Suprapubic skin (tissue), 4 donors: Measurements from ENCODE around the gene FNBP1. TPM values are rescaled to one million over a fixed set of nuclear protein-coding genes. Genes with fewer than 3 reads are reported as not detected.

ENCODE experiments used
- DNase-seq, 2 donors: peaks; one replicate each; pipeline ENCODE4 v3.0.0-alpha.2; 2019; ENCODE audit warnings: low spot score in 2 of 2
- H3K27ac ChIP-seq: fragments of 200-600 bp; sonication (generic); one replicate; pipeline ENCODE4 v1.5.1; 2019
- H3K27me3 ChIP-seq: fragments of 200-600 bp; sonication (generic); one replicate; pipeline ENCODE4 v1.5.1; 2019
- H3K36me3 ChIP-seq: fragments of 200-600 bp; sonication (generic); one replicate; pipeline ENCODE4 v1.5.1; 2019
- H3K4me1 ChIP-seq: fragments of 200-600 bp; sonication (generic); one replicate; pipeline ENCODE4 v1.5.1; 2019
- H3K4me3 ChIP-seq: fragments of 200-600 bp; sonication (generic); one replicate; pipeline ENCODE4 v1.5.1; 2019; ENCODE audit warnings: mild to moderate bottlenecking
- H3K9me3 ChIP-seq: fragments of 200-600 bp; sonication (generic); one replicate; pipeline ENCODE4 v1.5.1; 2019
- CTCF ChIP-seq, 2 donors: fragments of 200-600 bp in 1 of 2; fragments of 450-650 bp in 1 of 2; sonication (generic) in 1 of 2; IDR thresholded peaks; one replicate each; pipeline ENCODE4 v1.5.1; 2016 to 2019; ENCODE audit warnings: antibody characterized with exemption in 2 of 2, mild to moderate bottlenecking in 1 of 2, moderate library complexity in 1 of 2
- EP300 ChIP-seq: sonication (generic); formaldehyde crosslinking; IDR thresholded peaks from one replicate; pipeline ENCODE4 v1.6.1; 2017; ENCODE audit warnings: antibody characterized with exemption
- POLR2A ChIP-seq, 2 donors: fragments of 450-650 bp; IDR thresholded peaks; one replicate each; pipeline ENCODE4 v1.6.1; 2017; ENCODE audit warnings: antibody characterized with exemption in 2 of 2, mild to moderate bottlenecking in 2 of 2, moderate library complexity in 2 of 2
- POLR2AphosphoS5 ChIP-seq, 3 donors: sonication (generic); formaldehyde crosslinking; IDR thresholded peaks; one replicate each; pipeline ENCODE4 v1.6.1; 2017; ENCODE audit warnings: antibody characterized with exemption in 3 of 3
- WGBS: methylation state at CpG from one replicate; pipeline ENCODE4 v1.1.5; 2018; 5-methylcytosine and 5-hydroxymethylcytosine counted together
- total RNA-seq, 4 donors: library from RNA; depleted of rRNA; stranded (reverse); fragments of >200 nt; gene quantifications; one replicate each; pipeline ENCODE4 v1.1.0, GENCODE V29; 2016

Gene FNBP1
- total RNA-seq, 4 donors from 2014 or later, result 23.7 to 50.5 (median 43.3) TPM

GRCh38 chr9:130078547-130078946 is 35.6 kb upstream of the FNBP1 start:
- 86% methylated on average over 3 of the region's 3 CpGs for WGBS
- Histone ChIP-seq H3K9me3 (no peaks in the 10 kb centered on the region), H3K4me1 (peaks cover 13% of the 10 kb centered on the region), H3K4me3 (no peak overlapping the region), H3K27me3 (no peaks in the 10 kb centered on the region), H3K36me3 (peaks cover 63% of the 10 kb centered on the region), H3K27ac (no peak overlapping the region)
- DNase-seq, result no peak
- TF ChIP-seq CTCF (IDR thresholded peaks at IDR 0.05) (no peak), EP300 (no peak), POLR2AphosphoS5 (IDR thresholded peaks at IDR 0.05) (no peak), POLR2A (IDR thresholded peaks at IDR 0.05) (no peak)

DNA sequence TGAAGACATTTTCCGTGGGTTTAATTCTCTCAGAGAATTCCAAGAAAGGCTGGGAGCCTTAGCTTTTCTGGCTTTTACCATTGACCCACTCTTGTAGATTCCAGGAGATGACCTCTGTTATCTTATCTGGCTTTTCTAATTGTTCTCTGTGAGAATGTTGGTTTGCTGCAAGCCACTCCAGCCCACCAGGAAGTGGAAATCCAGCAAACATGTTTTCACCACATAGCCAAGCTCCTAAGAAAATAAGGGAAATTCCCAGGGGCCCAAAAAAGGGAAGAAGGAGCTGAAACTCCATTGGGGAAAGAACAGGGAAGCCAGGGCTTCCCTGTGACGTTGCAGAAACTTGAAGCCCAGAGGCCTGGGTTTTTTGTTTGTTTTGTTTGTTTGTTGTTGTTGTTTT is 30.4 kb upstream of the FNBP1 start:
- no peaks in the 10 kb centered on the region for H3K9me3 ChIP-seq
- H3K4me3 ChIP-seq, result no peak overlapping the region
- H3K4me1 ChIP-seq, result peaks cover 28% of the 10 kb centered on the region
- H3K36me3 ChIP-seq, result peaks cover 25% of the 10 kb centered on the region
- no peak overlapping the region for H3K27ac ChIP-seq
- no peaks in the 10 kb centered on the region for H3K27me3 ChIP-seq
- no peak for DNase-seq
- TF ChIP-seq EP300, result no peak
- no peak for TF ChIP-seq CTCF (IDR thresholded peaks at IDR 0.05)
- TF ChIP-seq POLR2A (IDR thresholded peaks at IDR 0.05), result no peak
- TF ChIP-seq POLR2AphosphoS5 (IDR thresholded peaks at IDR 0.05), result no peak
- WGBS, result 38% methylated on average over 2 of the region's 2 CpGs

DNA sequence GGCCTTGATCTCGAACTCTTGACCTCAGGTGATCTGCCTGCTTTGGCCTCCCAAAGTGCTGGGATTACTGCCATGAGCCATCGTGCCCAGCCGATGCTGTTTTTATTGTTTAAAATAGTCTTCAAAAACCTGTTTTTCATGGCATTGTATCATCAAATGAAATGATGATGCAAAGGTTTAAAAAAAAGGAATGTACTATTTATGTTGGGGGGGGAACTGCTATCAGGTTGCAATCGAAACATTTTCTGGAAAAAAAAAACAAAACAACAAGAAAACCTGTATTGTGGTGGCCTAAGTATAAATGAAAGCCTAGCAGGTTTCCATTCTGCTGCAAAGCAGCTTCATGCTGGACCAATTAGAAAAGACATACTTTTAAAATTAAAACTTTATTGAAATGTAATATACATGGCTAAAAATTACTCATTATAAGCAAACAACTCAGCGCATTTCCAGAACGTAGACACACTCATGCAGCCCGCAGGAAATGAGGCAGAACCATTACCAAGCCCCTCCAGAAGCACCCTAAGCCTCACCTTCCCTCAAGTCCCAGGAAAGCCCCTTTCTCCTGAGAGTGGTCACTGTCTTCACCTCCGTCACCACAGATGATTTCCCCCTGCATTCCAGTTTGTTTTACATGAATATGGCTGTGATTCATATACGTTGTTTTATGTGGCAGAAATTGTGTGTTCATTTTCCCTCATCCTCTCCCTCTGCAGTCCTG is 29.7 kb upstream of the FNBP1 start:
- TF ChIP-seq CTCF (IDR thresholded peaks at IDR 0.05), result no peak
- TF ChIP-seq EP300, result no peak
- no peak for TF ChIP-seq POLR2A (IDR thresholded peaks at IDR 0.05)
- TF ChIP-seq POLR2AphosphoS5 (IDR thresholded peaks at IDR 0.05), result no peak
- Histone ChIP-seq H3K27ac (no peak overlapping the region), H3K4me3 (no peak overlapping the region), H3K27me3 (no peaks in the 10 kb centered on the region), H3K4me1 (peaks cover 32% of the 10 kb centered on the region), H3K9me3 (no peaks in the 10 kb centered on the region), H3K36me3 (peaks cover 18% of the 10 kb centered on the region)
- 81% methylated on average over 9 of the region's 9 CpGs for WGBS
- no peak for DNase-seq

DNA sequence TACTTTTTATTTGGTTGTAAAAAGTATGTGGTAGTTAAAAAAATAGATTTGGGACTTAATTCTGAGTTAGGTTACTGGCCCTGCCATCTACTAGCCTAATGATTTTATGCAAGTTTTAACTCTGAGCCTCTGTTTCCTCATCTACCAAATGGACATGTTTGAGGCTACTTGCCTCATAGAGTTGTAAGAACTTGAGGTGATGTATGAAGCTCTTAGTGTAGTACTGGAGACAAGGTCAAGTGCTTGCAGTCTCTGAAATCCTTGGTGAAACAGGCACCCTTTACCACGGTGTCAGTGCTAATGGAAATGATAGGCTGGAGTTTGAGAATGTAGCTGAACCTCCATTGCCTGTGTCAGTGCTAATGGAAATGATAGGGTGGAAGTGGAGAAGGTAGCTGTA is 26.1 kb upstream of the FNBP1 start:
- H3K27ac ChIP-seq, result peak overlapping the region; percentile 12
- H3K4me1 ChIP-seq, result peaks cover 22% of the 10 kb centered on the region
- TF ChIP-seq EP300 (no peak), POLR2AphosphoS5 (IDR thresholded peaks at IDR 0.05) (no peak), POLR2A (IDR thresholded peaks at IDR 0.05) (no peak), CTCF (IDR thresholded peaks at IDR 0.05) (no peak)
- no peaks in the 10 kb centered on the region for H3K36me3 ChIP-seq
- DNase-seq, result no peak
- WGBS, result 88% methylated on average over 1 of the region's 1 CpG
- H3K9me3 ChIP-seq, result no peaks in the 10 kb centered on the region
- no peak overlapping the region for H3K4me3 ChIP-seq
- H3K27me3 ChIP-seq, result no peaks in the 10 kb centered on the region

DNA sequence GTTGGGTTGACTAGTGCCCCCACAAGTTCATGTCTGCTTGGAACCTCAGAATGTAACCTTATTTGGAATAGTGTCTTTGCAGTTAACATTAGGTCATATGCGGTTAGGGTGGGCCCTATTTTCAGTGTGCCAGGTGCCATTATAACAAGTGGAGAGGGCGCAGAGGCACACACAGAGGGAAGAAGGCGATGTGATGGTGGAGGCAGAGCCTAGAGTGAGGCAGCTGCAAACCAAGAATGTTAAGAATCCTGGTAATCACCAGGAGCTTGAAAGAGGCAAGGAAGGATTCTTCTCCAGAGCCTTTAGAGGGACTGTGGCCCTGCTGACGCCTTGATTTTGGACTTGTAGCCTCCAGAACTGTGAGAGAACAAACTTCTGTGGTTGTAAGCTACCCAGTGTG is 21.6 kb upstream of the FNBP1 start:
- no peak for DNase-seq
- TF ChIP-seq POLR2AphosphoS5 (IDR thresholded peaks at IDR 0.05), result no peak
- no peak for TF ChIP-seq POLR2A (IDR thresholded peaks at IDR 0.05)
- TF ChIP-seq EP300, result no peak
- no peak for TF ChIP-seq CTCF (IDR thresholded peaks at IDR 0.05)
- Histone ChIP-seq H3K4me1 (peaks cover 10% of the 10 kb centered on the region), H3K27me3 (no peaks in the 10 kb centered on the region), H3K27ac (no peak overlapping the region), H3K4me3 (no peak overlapping the region), H3K36me3 (no peaks in the 10 kb centered on the region), H3K9me3 (no peaks in the 10 kb centered on the region)
- WGBS, result 94% methylated on average over 4 of the region's 4 CpGs
